SH-SY5Y (cell line): Measurements from ENCODE around the gene SLC51B.

Experiments used
- GATA2 ChIP-seq: IDR thresholded peaks from 2 replicates; pipeline ENCODE4 v1.6.1; 2011; ENCODE audit warnings: mild to moderate bottlenecking, low read depth, low read length
- GATA3 ChIP-seq: IDR thresholded peaks from 2 replicates; pipeline ENCODE4 v1.6.1; 2011; ENCODE audit warnings: low read depth, mild to moderate bottlenecking, low read length, moderate library complexity

- TF ChIP-seq GATA2 (no peak), GATA3 (no peak)
These were observed 34.4 kb downstream of the SLC51B start for GRCh38 chr15:65079580-65079979.
